HG02763 (cell line): ENCODE results near the gene TBCA.

Experiments used
- ATAC-seq: cut with Tn5 transposase; IDR thresholded peaks from one replicate; pipeline ENCODE4 v1.9.1; 2021; ENCODE audit warnings: mild to moderate bottlenecking, moderate library complexity; ENCODE audit not compliant: unreplicated experiment

Gene TBCA

DNA sequence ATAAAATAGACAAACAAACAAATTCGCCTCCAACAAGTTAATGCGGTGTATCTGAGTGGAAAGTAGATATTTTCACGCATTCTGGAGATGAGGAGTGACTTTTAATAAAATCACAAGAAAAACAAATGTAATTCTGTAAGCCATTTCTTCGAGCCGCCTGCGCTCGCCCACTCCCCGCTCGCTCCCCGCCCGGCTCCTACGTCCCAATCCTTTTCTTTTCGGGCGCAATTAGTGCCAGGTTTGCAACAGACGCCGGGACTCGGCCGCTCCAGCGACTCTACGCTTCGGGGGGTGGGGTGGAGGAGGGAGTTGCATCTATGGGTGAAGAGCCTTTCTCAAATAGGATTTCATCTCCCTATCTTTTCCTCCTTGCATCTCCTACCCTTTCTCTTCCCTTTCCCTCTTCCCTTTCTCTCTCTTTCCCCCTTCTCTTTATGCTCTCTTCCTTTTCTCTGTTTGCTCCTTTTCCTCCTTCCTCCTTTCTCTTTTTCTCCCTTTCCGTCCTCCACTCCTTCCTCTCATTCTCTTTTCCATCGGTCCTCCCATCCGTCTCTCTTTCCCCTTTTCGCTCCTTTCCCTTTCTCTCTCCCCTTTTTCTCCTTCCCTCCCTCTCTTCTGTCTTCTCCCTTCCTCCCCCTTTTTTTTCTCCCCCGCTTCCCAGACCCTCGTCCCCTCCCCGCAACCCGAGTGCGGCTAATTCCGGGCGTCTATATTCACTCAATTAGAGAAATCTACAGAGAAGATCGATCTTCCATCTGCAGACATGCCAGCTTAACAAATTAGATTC, 131.6 kb downstream of the TBCA start:
- no peak for ATAC-seq

DNA sequence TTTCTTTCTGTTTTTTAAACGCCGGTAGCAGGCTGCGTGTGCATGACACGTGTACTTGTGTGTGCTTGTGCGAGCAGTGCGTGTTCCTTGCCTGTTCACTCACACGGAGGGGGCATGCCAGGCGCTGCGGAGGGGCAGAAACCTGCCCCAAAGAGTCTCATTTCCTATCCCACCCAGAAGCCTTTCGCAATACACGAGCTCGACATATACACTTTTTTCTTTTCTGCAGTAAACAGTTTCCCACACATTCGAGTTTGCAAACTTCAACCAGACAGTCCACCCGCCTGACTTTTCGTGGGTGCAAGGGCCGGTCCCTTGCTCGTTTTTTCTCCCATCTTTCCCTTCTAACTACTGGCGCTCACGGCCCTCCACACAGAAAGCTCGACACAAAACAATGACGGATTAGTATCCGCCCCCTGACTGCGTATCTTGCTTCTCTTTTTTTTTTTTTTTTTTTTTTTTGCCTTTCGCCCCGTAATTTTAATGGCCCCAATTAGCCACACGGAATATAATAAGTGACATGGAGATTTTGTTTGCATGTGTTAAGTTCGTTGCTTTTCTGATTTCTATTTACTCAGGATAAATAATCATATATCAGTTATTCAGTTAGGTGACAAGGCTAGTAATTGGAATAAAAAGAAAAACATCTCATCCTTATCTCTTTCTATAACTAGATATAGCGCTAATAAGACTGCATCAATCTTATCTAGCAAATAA, 132.3 kb downstream of the TBCA start:
- no peak for ATAC-seq

DNA sequence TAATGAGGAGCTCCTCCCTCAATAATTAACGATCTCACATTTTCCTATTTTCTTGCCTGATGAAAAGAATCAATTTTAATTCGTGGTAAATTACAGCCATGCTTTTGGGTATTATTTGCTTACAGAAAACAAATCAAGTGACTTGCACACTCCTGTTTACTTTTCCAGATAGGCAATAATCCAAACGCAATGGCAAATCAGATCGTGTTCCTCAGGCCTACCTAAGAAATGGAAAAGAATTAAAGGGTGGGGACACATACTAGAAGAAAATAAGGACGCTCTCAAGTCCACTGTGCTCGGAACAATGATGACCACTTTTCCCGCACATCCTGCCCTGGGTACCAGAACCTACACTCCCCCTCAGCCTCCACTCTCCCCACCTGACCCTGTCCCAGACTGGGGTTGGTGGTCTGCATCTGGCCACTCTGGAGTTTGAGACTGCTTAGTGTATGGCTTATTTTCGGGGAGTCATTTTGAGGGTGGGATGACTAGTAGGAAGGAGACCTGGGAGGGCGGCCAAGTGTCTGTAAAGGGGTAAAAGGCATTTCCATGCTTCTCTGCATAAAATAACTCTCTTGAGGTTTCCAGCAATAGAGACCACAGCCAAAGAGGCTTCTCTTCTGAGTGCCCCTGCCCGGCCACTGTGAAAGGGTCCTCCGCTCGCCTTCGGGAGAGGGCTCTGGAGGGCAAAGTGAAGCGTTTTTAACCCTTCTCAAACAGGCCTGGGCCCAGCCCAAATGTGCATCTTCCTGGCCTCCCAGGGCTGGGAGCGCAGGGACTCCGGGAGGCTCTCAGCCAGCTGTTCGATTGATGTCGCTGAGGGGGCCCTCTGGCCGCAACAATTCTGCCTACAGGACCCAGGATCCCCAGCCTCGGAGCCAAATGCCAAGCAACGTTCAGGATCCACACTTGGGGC, 133.1 kb downstream of the TBCA start:
- no peak for ATAC-seq

DNA sequence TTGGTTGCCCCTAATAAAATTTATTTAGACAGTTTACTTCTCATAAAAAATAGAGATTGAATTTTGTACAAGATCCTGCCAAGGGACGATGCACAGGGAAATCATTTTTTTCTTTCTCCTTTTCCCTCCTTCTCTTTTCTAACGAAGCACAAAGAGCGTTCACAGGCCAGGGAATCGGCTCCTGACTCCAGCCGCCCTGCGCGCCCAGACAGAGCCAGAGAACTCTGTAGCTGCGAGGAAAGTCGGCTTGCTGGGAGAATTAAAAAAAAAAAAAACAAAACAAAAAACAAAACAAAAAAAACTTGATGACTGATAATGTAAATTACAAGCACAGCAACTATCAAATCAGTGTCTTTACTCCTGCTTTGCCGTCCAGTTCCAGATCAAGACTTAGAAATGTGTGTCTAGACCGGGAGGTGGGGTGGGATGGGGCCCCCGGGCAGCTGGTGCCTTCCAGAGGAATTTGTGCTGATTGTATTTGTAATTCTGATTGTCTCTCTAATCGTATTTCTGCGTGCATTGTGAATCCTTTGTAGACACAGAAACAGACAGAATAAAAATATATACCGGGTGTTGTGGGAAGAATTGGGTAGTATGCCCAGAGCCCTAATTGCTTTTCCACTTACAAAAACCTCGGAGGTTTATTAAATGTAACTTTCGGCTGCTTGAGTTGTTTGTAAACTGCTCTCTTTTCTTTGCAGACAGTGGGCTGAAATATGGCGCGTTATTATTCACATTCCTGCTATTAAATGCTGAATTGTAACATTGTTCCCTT, 134.0 kb downstream of the TBCA start:
- ATAC-seq, result no peak

DNA sequence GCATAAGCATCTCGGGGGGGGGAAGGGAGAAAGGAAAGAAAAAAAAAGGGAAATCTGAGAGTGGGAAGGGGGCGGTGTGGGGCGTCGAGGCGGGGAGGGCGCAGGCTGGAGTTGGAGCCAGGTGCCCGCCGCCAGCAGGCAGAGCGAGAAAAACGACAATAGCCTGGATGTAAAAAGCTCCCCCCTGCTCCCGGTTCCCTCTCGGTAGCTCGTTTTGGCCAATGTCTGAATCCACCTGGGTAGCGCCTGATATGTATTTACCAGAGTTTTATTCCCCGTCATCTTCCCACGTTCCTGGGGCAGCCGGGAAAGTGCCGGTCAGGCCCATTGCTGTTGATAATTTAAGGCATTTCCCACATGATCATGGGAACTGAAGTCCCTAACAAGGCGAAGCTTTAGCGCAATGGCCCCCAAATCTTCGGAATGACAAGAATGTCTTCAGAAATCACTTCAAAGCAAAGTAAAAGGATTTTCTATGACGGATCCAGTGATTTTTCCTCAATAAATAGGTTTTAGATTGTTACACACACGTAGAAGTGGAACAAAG, 134.7 kb downstream of the TBCA start:
- ATAC-seq, result no peak
